ENCODE measurements around the gene MAN1C1. TPM values are rescaled to one million over a fixed set of nuclear protein-coding genes. Genes with fewer than 3 reads are reported as not detected.

MAN1C1 gene
- total RNA-seq, 1 experiment from 2014 or later: 1.5 TPM

DNA sequence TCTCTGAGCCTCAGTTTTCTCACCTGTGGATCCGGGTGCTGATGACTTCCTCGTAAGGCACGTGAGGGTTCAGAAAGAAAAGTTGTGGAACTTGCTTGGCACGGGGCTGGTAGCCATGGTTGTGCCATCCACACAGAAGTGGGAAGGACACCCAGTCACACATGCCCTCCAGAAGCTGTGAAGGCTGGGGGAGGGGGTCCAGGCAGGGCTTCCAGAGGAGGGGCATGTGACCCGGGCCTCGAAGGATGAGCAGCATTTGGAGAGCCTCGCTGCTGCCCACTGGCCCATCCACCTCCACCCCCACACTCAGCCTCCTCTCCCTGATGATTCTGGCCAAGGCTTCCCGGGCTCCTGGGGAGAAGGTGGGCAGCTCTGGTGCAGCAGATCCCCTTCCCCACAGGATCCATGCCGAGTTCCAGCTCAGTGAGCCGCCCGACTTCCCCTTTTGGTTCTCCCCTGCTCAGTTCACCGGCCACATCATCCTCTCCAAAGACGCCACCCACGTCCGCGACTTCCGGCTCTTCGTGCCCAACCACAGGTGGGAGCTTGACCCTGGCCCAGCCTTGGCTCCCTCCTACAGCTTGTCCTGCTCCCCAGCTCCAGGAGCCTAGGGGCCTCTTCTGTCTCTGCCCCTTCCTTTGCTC, 192.8 kb downstream of the MAN1C1 start:
- Histone ChIP-seq H3K4me1 (ENCODE audit: control insufficient read depth, insufficient read depth, low read length) (no peaks in the 10 kb centered on the region), H3K27me3 (ENCODE audit: control insufficient read depth, insufficient read depth, low read length) (no peaks in the 10 kb centered on the region), H3K36me3 (ENCODE audit: control insufficient read depth, insufficient read depth, low read length) (no peaks in the 10 kb centered on the region), H3K9me3 (ENCODE audit: control insufficient read depth, insufficient read depth, low read depth, low read length) (no peaks in the 10 kb centered on the region), H3K27ac (ENCODE audit: low read length) (no peak overlapping the region), H3K4me3 (ENCODE audit: low read depth in 2 of 2, low read length in 2 of 2) (no peak overlapping the region)
- ChIA-PET CTCF (interaction anchor here (0.6 kb wide), 1 partner anchor 288 kb away, joined by 9 read pairs; no protein-coding TSS in a partner anchor), POLR2A (interaction anchor here (0.5 to 0.6 kb wide), 2 partner anchors 8 to 131 kb away, joined by 3 to 4 read pairs; no protein-coding TSS in a partner anchor)
- no peak for TF ChIP-seq CTCF (IDR thresholded peaks at IDR 0.05)
- no peak for TF ChIP-seq POLR2AphosphoS5 (IDR thresholded peaks at IDR 0.05; ENCODE audit: low read depth, low read length)
- no peak for TF ChIP-seq REST (IDR thresholded peaks at IDR 0.05; ENCODE audit: insufficient read depth in 1 of 2, low read depth in 2 of 2, low read length in 1 of 2)
- in situ Hi-C loops (cut with HindIII; ENCODE audit: low pct_unique_long_range_greater_than_20kb, low sequenced_read_pairs) (no loop called here), intact Hi-C loops (cut with micrococcal nuclease; ENCODE audit: unreplicated experiment) (no loop called here)
- no peak for ATAC-seq
- no TSS peak for BruUV-seq (replicated peaks)
- no peak for DNase-seq (ENCODE audit: low read depth, low spot score)

- Histone ChIP-seq H3K4me1 (ENCODE audit: control insufficient read depth, insufficient read depth, low read length) (no peaks in the 10 kb centered on the region), H3K36me3 (ENCODE audit: control insufficient read depth, insufficient read depth, low read length) (no peaks in the 10 kb centered on the region), H3K4me3 (ENCODE audit: low read depth in 2 of 2, low read length in 2 of 2) (no peak overlapping the region), H3K27ac (ENCODE audit: low read length) (no peak overlapping the region), H3K27me3 (ENCODE audit: control insufficient read depth, insufficient read depth, low read length) (no peaks in the 10 kb centered on the region), H3K9me3 (ENCODE audit: control insufficient read depth, insufficient read depth, low read depth, low read length) (no peaks in the 10 kb centered on the region)
- intact Hi-C loops (cut with micrococcal nuclease; ENCODE audit: unreplicated experiment): no loop called here
- CTCF ChIA-PET: interaction anchor here (0.6 kb wide), 2 partner anchors 237 to 289 kb away, joined by 9 to 11 read pairs; no protein-coding TSS in a partner anchor
- BruUV-seq (replicated peaks): no TSS peak
- in situ Hi-C loops (cut with HindIII; ENCODE audit: low pct_unique_long_range_greater_than_20kb, low sequenced_read_pairs): no loop called here
- DNase-seq (ENCODE audit: low read depth, low spot score) (no peak), ATAC-seq (0 out of 2 replicates have a peak, but pooled peaks have one; percentile 3)
- POLR2A ChIA-PET: interaction anchor here (0.5 kb wide), 1 partner anchor 8 kb away, joined by 3 read pairs; no protein-coding TSS in a partner anchor
- no peak for TF ChIP-seq REST (IDR thresholded peaks at IDR 0.05; ENCODE audit: insufficient read depth in 1 of 2, low read depth in 2 of 2, low read length in 1 of 2)
- no peak for TF ChIP-seq CTCF (IDR thresholded peaks at IDR 0.05)
- no peak for TF ChIP-seq POLR2AphosphoS5 (IDR thresholded peaks at IDR 0.05; ENCODE audit: low read depth, low read length)
- TF ChIP-seq TCF7L2 (IDR thresholded peaks at IDR 0.05; ENCODE audit: low read depth, low read length): no peak
- TF ChIP-seq SIN3A (IDR thresholded peaks at IDR 0.05; ENCODE audit: borderline replicate concordance, insufficient read depth, low read depth, low read length): no peak
Measured at GRCh38 chr1:25809929-25810328, 193.3 kb downstream of the MAN1C1 start.
